H1 (cell line): ENCODE results near the gene OXNAD1. TPM values are rescaled to one million over a fixed set of nuclear protein-coding genes. Genes with fewer than 3 reads are reported as not detected.

ENCODE experiments used
- CTCF ChIA-PET: fragments of 300-600 bp; sonication (Branson Sonifier 250); formaldehyde crosslinking; loops from one replicate; lab custom pipeline; 2021; ENCODE audit not compliant: partially characterized antibody; lab: Charles Lee
- POLR2A ChIA-PET: fragments of 300-600 bp; sonication (Branson Sonifier 250); formaldehyde crosslinking; loops from one replicate; lab custom pipeline; 2021; ENCODE audit warnings: inconsistent platforms; ENCODE audit not compliant: partially characterized antibody; lab: Charles Lee
- DNase-seq, 2 experiments: peaks; one replicate each; pipeline versions ENCODE4 v3.0.0 to v3.0.0-alpha.2; 2010 to 2022; ENCODE audit warnings: low spot score in 2 of 2, low read depth in 1 of 2, mixed read lengths in 1 of 2
- FAIRE-seq: peaks from 2 replicates; lab custom pipeline; 2011; peaks lifted over from hg19 to GRCh38; lab: Jason Lieb, UNC
- H2AFZ ChIP-seq: 2 replicates; pipeline ENCODE4 v1.8.1; 2012; ENCODE audit warnings: low read length, inconsistent platforms
- H2AK5ac ChIP-seq: 2 replicates; pipeline ENCODE4 v1.6.1; 2013; ENCODE audit warnings: low read depth, low read length
- H2BK120ac ChIP-seq: replicated peaks from 2 replicates; pipeline ENCODE3; 2013; ENCODE audit warnings: low read depth, low read length, inconsistent platforms
- H2BK12ac ChIP-seq: 2 replicates; pipeline ENCODE4 v1.6.1; 2013; ENCODE audit warnings: low read depth, low read length
- H2BK15ac ChIP-seq: 2 replicates; pipeline ENCODE4 v1.6.1; 2013; ENCODE audit warnings: low read length
- H2BK20ac ChIP-seq: 2 replicates; pipeline ENCODE4 v1.6.1; 2013; ENCODE audit warnings: low read length
- H2BK5ac ChIP-seq: 2 replicates; pipeline ENCODE4 v1.6.1; 2013; ENCODE audit warnings: low read depth, low read length
- H3K14ac ChIP-seq: 2 replicates; pipeline ENCODE4 v1.6.1; 2013; ENCODE audit warnings: inconsistent platforms; ENCODE audit not compliant: insufficient read length
- H3K18ac ChIP-seq: 2 replicates; pipeline ENCODE4 v1.6.1; 2013; ENCODE audit warnings: low read length; ENCODE audit errors: extremely low read depth
- H3K23ac ChIP-seq: 2 replicates; pipeline ENCODE4 v1.6.1; 2013; ENCODE audit warnings: inconsistent platforms; ENCODE audit not compliant: insufficient read length
- H3K23me2 ChIP-seq: 2 replicates; pipeline ENCODE4 v1.6.1; 2013; ENCODE audit warnings: low read depth, low read length
- H3K27ac ChIP-seq: 2 replicates; pipeline ENCODE4 v1.6.1; 2011; ENCODE audit warnings: low read depth, low read length, inconsistent platforms
- H3K27me3 ChIP-seq, 4 experiments: replicated peaks in 1 of 4; 1 replicate in 1 of 4; 2 replicates in 3 of 4; pipeline versions ENCODE4 v1.6.1 to v1.8.1; 2011 to 2013; ENCODE audit warnings: low read length in 3 of 4, mild to moderate bottlenecking in 3 of 4, inconsistent platforms in 2 of 4, mixed read lengths in 2 of 4, moderate library complexity in 1 of 4; ENCODE audit not compliant: control insufficient read depth in 3 of 4, insufficient read depth in 3 of 4; ENCODE audit errors: extremely low read depth in 1 of 4
- H3K36me3 ChIP-seq, 4 experiments: 2 replicates each; pipeline versions ENCODE4 v1.6.1 to v1.8.1; 2011 to 2013; ENCODE audit warnings: mild to moderate bottlenecking in 4 of 4, low read length in 3 of 4, moderate library complexity in 2 of 4, control low read depth in 1 of 4, inconsistent platforms in 1 of 4; ENCODE audit not compliant: insufficient read depth in 4 of 4, control insufficient read depth in 2 of 4
- H3K4ac ChIP-seq: replicated peaks from 2 replicates; pipeline ENCODE3; 2013; ENCODE audit warnings: low read length, low read depth, mixed read lengths, inconsistent platforms; ENCODE audit not compliant: insufficient read length
- H3K4me1 ChIP-seq, 4 experiments: replicated peaks in 1 of 4; 1 replicate in 1 of 4; 2 replicates in 3 of 4; pipeline versions ENCODE4 v1.6.1 to v1.8.1; 2011 to 2013; ENCODE audit warnings: low read length in 3 of 4, inconsistent platforms in 2 of 4, mixed read lengths in 1 of 4; ENCODE audit not compliant: insufficient read depth in 4 of 4, control insufficient read depth in 3 of 4
- H3K4me2 ChIP-seq, 2 experiments: 2 replicates each; pipeline versions ENCODE4 v1.6.1 to v1.8.1; 2011 to 2013; ENCODE audit warnings: low read depth in 2 of 2, low read length in 2 of 2, control low read depth in 1 of 2, inconsistent platforms in 1 of 2, mild to moderate bottlenecking in 1 of 2; ENCODE audit not compliant: insufficient read depth in 1 of 2
- H3K4me3 ChIP-seq, 4 experiments: fragments of 200-600, 300-600 bp in 1 of 4; sonication (generic), shearing (Covaris generic), sonication (Bioruptor Twin) in 1 of 4; 2 replicates each; pipeline versions ENCODE4 v1.5.1 to v1.8.1; 2011 to 2016; ENCODE audit warnings: low read length in 4 of 4, low read depth in 3 of 4, control low read depth in 2 of 4, inconsistent platforms in 2 of 4, mild to moderate bottlenecking in 2 of 4, mixed read lengths in 1 of 4, moderate library complexity in 1 of 4; ENCODE audit not compliant: insufficient read depth in 2 of 4; ENCODE audit errors: extremely low read depth in 1 of 4
- H3K56ac ChIP-seq: replicated peaks from 2 replicates; pipeline ENCODE3; 2013; ENCODE audit warnings: low read depth, mild to moderate bottlenecking, mixed read lengths, low read length, inconsistent platforms; ENCODE audit not compliant: insufficient read length
- H3K79me1 ChIP-seq: 2 replicates; pipeline ENCODE4 v1.6.1; 2013; ENCODE audit warnings: low read depth, low read length, control low read depth
- H3K79me2 ChIP-seq, 2 experiments: 2 replicates each; pipeline versions ENCODE4 v1.6.1 to v1.8.1; 2012 to 2013; ENCODE audit warnings: low read length in 2 of 2, mild to moderate bottlenecking in 2 of 2, inconsistent platforms in 1 of 2; ENCODE audit not compliant: insufficient read depth in 2 of 2, control insufficient read depth in 1 of 2
- H3K9ac ChIP-seq, 4 experiments: replicated peaks in 1 of 4; 1 replicate in 1 of 4; 2 replicates in 3 of 4; pipeline versions ENCODE4 v1.6.1 to v1.8.1; 2011 to 2013; ENCODE audit warnings: low read depth in 3 of 4, low read length in 3 of 4, control low read depth in 2 of 4, mild to moderate bottlenecking in 2 of 4, moderate library complexity in 2 of 4, inconsistent platforms in 1 of 4; ENCODE audit errors: extremely low read depth in 1 of 4
- H3K9me3 ChIP-seq, 2 experiments: 2 replicates each; pipeline versions ENCODE4 v1.6.1 to v1.8.1; 2012 to 2013; ENCODE audit warnings: mild to moderate bottlenecking in 2 of 2, moderate library complexity in 2 of 2, control low read depth in 1 of 2, inconsistent platforms in 1 of 2, low read depth in 1 of 2, low read length in 1 of 2, mixed read lengths in 1 of 2; ENCODE audit not compliant: insufficient read depth in 2 of 2
- H4K20me1 ChIP-seq, 2 experiments: replicated peaks in 1 of 2; 2 replicates each; pipeline versions ENCODE3 to v1.8.1; 2011 to 2013; ENCODE audit warnings: inconsistent platforms in 2 of 2, low read length in 2 of 2, mild to moderate bottlenecking in 1 of 2; ENCODE audit not compliant: insufficient read depth in 2 of 2, control insufficient read depth in 1 of 2
- H4K5ac ChIP-seq: 2 replicates; pipeline ENCODE4 v1.6.1; 2013; ENCODE audit warnings: low read length, low read depth, mixed read lengths, inconsistent platforms; ENCODE audit not compliant: insufficient read length
- H4K8ac ChIP-seq: 2 replicates; pipeline ENCODE4 v1.8.0; 2013; ENCODE audit warnings: mild to moderate bottlenecking, moderate library complexity, low read length, inconsistent platforms; ENCODE audit not compliant: insufficient read depth; ENCODE audit errors: extremely low read depth
- H4K91ac ChIP-seq: replicated peaks from 2 replicates; pipeline ENCODE3; 2013; ENCODE audit warnings: low read length, mixed read lengths, inconsistent platforms; ENCODE audit not compliant: insufficient read length
- CHD2 ChIP-seq: IDR thresholded peaks from 2 replicates; pipeline ENCODE4 v1.6.1; 2012; ENCODE audit warnings: low read length, improper control_type of control experiment
- WGBS, 2 experiments: shearing (Covaris generic) in 1 of 2; methylation state at CpG; one replicate each; pipeline versions ENCODE4 v1.1.6 to v1.1.7; 2013 to 2015; ENCODE audit warnings: low lambda C conversion rate in 2 of 2, mixed read lengths in 2 of 2, inconsistent platforms in 1 of 2, low coverage in 1 of 2, missing lambda C conversion rate in 1 of 2; ENCODE audit not compliant: insufficient replicate concordance in 2 of 2, insufficient coverage in 1 of 2, insufficient read length in 1 of 2; ENCODE audit errors: extremely low coverage in 1 of 2, missing lambda C conversion rate in 1 of 2; 5-methylcytosine and 5-hydroxymethylcytosine counted together
- polyA plus RNA-seq, 7 experiments: library from polyadenylated mRNA; depleted of rRNA in 3 of 7; stranded (reverse) in 5 of 7; unstranded in 2 of 7; fragments of >200 nt in 5 of 7; fragments of 200-250 nt in 2 of 7; gene quantifications; 1 replicate in 5 of 7; 2 replicates in 1 of 7; 4 replicates in 1 of 7; pipeline versions ENCODE4 v1.2.1 to v1.2.3, GENCODE V29; 2011 to 2013; ENCODE audit warnings: missing spikeins in 2 of 7, mixed read lengths in 2 of 7
- total RNA-seq: library from RNA; stranded (reverse); fragmentation: NEBNext Ultra II Directional; extraction: Animal tissue kit (Norgen Biotek cat#: 25700); gene quantifications from 2 replicates; pipeline ENCODE4 v1.2.1, GENCODE V29; 2021

The OXNAD1 gene
- total and polyA plus RNA-seq, 2 of the 8 experiments (the other 6 are each of a cell fraction or from before 2014, with no cell fraction given) = 14.9 to 24.8 TPM

DNA sequence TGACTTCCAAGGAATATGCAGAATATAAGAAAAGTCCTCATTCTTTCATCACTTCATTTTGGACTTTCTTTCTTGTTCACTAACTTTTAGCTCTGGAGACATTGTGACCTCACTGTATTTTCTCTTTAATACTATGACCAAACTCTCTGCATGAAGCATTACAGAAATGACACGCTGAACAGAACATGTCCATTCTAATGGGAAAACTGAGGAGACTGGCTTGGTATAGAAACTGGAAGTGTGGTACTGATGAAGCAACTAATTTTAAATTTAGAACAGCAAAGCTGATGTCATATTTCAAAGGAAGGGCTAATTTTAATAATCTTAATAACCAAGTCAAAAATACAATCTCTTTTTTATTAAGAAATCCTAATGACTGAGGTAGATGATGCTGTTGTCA is 5.0 kb upstream of the OXNAD1 start:
- Histone ChIP-seq H3K4me2 (no peak overlapping the region), H3K9me3 (no peaks in the 10 kb centered on the region), H4K8ac (no peak overlapping the region), H2BK120ac (no peak overlapping the region), H4K20me1 (peaks cover 0 to 4% of the 10 kb centered on the region in 2 experiments), H3K27me3 (no peaks in the 10 kb centered on the region), H2BK12ac (no peak overlapping the region), H3K18ac (no peak overlapping the region), H4K91ac (no peak overlapping the region), H3K14ac (no peak overlapping the region), H2BK15ac (no peak overlapping the region), H3K23me2 (peaks cover 6% of the 10 kb centered on the region), H3K79me1 (peaks cover 11% of the 10 kb centered on the region), H3K56ac (no peak overlapping the region), H3K23ac (no peak overlapping the region), H4K5ac (no peak overlapping the region), H3K4me3 (no peak overlapping the region), H3K36me3 (peaks cover 0 to 13% (median 3%) of the 10 kb centered on the region in 4 experiments; a peak in 5 of 8 replicates), H2AK5ac (no peak overlapping the region), H3K9ac (no peak overlapping the region), H3K27ac (no peak overlapping the region), H3K4ac (no peak overlapping the region), H2BK5ac (no peak overlapping the region), H2BK20ac (no peak overlapping the region), H3K4me1 (no peaks in the 10 kb centered on the region; a peak in 1 of 7 replicates), H2AFZ (no peak overlapping the region), H3K79me2 (peaks cover 0 to 36% of the 10 kb centered on the region in 2 experiments; a peak in 3 of 4 replicates)
- FAIRE-seq (no peak), DNase-seq (no peak)
- CTCF ChIA-PET = interaction anchor here (1.1 to 2.7 kb wide), 2 partner anchors 8 to 12 kb away, joined by 7 to 10 read pairs; no protein-coding TSS in a partner anchor
- POLR2A ChIA-PET = interaction anchor here (0.6 kb wide), 1 partner anchor 297 kb away, joined by 6 read pairs; no protein-coding TSS in a partner anchor
- WGBS, 2 experiments = 72% methylated on average over 1 of the region's 1 CpG; no CpG with 5 or more reads in 1 of the 2 experiments
- no peak for TF ChIP-seq CHD2
